Measurements from ENCODE around the gene ADAMTS17.

Gene ADAMTS17

GRCh38 chr15:100020614-100021013 is 321.2 kb downstream of the ADAMTS17 start:
- H3K4me1 Mint-ChIP-seq, result peaks cover 28% of the 10 kb centered on the region

GRCh38 chr15:100020189-100020588 is 321.6 kb downstream of the ADAMTS17 start:
- Mint-ChIP-seq H3K27me3 (ENCODE audit: low read depth, poor library complexity) (peaks cover 3% of the 10 kb centered on the region), H3K36me3 (ENCODE audit: low read depth) (no peaks in the 10 kb centered on the region), H3K4me1 (peaks cover 28% of the 10 kb centered on the region), H3K9me3 (peaks cover 7% of the 10 kb centered on the region), H3K4me3 (no peak overlapping the region), H3K27ac (no peak overlapping the region)
- DNase-seq, result peak; percentile 38
- TF ChIP-seq, protein P1, sequence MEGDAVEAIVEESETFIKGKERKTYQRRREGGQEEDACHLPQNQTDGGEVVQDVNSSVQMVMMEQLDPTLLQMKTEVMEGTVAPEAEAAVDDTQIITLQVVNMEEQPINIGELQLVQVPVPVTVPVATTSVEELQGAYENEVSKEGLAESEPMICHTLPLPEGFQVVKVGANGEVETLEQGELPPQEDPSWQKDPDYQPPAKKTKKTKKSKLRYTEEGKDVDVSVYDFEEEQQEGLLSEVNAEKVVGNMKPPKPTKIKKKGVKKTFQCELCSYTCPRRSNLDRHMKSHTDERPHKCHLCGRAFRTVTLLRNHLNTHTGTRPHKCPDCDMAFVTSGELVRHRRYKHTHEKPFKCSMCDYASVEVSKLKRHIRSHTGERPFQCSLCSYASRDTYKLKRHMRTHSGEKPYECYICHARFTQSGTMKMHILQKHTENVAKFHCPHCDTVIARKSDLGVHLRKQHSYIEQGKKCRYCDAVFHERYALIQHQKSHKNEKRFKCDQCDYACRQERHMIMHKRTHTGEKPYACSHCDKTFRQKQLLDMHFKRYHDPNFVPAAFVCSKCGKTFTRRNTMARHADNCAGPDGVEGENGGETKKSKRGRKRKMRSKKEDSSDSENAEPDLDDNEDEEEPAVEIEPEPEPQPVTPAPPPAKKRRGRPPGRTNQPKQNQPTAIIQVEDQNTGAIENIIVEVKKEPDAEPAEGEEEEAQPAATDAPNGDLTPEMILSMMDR (IDR thresholded peaks at IDR 0.05), result no peak

More at GRCh38 chr15:100020614-100021013, 321.2 kb downstream of the ADAMTS17 start:
- peaks cover 7% of the 10 kb centered on the region for H3K9me3 Mint-ChIP-seq
- no peak for DNase-seq
- no peaks in the 10 kb centered on the region for H3K36me3 Mint-ChIP-seq (ENCODE audit: low read depth)
- no peak overlapping the region for H3K27ac Mint-ChIP-seq
- no peak overlapping the region for H3K4me3 Mint-ChIP-seq
- TF ChIP-seq, protein P1 (IDR thresholded peaks at IDR 0.05), result no peak
- peaks cover 3% of the 10 kb centered on the region for H3K27me3 Mint-ChIP-seq (ENCODE audit: low read depth, poor library complexity)

DNA sequence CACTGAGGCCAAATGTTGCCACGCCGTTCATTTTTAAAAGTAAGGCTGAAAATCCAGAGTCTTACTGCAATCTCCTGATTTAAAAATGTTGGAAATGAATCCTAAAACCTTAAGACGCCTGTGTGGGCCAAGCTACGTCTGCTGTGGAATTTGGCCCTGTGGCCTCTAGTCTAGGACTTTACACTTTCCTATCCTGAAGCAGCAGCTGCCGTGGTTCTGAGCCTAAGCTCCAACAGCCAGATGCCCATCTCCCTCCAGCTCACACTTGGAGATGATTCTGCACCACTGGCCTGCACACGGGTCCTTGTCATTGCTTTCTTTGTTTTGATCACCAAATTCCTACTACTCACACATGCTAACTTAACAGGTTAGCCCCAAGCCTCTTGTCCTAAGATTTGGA is 322.2 kb downstream of the ADAMTS17 start:
- H3K36me3 Mint-ChIP-seq (ENCODE audit: low read depth), result no peaks in the 10 kb centered on the region
- TF ChIP-seq, protein P1 (IDR thresholded peaks at IDR 0.05), result no peak
- H3K27ac Mint-ChIP-seq, result no peak overlapping the region
- peaks cover under 1% of the 10 kb centered on the region for H3K27me3 Mint-ChIP-seq (ENCODE audit: low read depth, poor library complexity)
- no peak overlapping the region for H3K4me3 Mint-ChIP-seq
- peaks cover 28% of the 10 kb centered on the region for H3K4me1 Mint-ChIP-seq
- peaks cover 7% of the 10 kb centered on the region for H3K9me3 Mint-ChIP-seq
- DNase-seq, result no peak

- Mint-ChIP-seq H3K36me3 (ENCODE audit: low read depth) (no peaks in the 10 kb centered on the region), H3K4me1 (peaks cover 28% of the 10 kb centered on the region)
These were observed 323.6 kb downstream of the ADAMTS17 start for GRCh38 chr15:100018191-100018590.

GRCh38 chr15:100017140-100017539 is 324.6 kb downstream of the ADAMTS17 start:
- H3K27ac Mint-ChIP-seq, result no peak overlapping the region
- TF ChIP-seq, protein P1 (IDR thresholded peaks at IDR 0.05), result no peak
- peaks cover 3% of the 10 kb centered on the region for H3K27me3 Mint-ChIP-seq (ENCODE audit: low read depth, poor library complexity)
- no peak for DNase-seq
- peaks cover 26% of the 10 kb centered on the region for H3K4me1 Mint-ChIP-seq
- peaks cover 18% of the 10 kb centered on the region for H3K9me3 Mint-ChIP-seq
- H3K4me3 Mint-ChIP-seq, result no peak overlapping the region
- no peaks in the 10 kb centered on the region for H3K36me3 Mint-ChIP-seq (ENCODE audit: low read depth)

More at GRCh38 chr15:100018191-100018590, 323.6 kb downstream of the ADAMTS17 start:
- no peaks in the 10 kb centered on the region for H3K27me3 Mint-ChIP-seq (ENCODE audit: low read depth, poor library complexity)
- TF ChIP-seq, protein P1 (IDR thresholded peaks at IDR 0.05), result no peak
- H3K27ac Mint-ChIP-seq, result peak overlapping the region; percentile 17
- H3K9me3 Mint-ChIP-seq, result peaks cover 8% of the 10 kb centered on the region
- no peak overlapping the region for H3K4me3 Mint-ChIP-seq
- no peak for DNase-seq

DNA sequence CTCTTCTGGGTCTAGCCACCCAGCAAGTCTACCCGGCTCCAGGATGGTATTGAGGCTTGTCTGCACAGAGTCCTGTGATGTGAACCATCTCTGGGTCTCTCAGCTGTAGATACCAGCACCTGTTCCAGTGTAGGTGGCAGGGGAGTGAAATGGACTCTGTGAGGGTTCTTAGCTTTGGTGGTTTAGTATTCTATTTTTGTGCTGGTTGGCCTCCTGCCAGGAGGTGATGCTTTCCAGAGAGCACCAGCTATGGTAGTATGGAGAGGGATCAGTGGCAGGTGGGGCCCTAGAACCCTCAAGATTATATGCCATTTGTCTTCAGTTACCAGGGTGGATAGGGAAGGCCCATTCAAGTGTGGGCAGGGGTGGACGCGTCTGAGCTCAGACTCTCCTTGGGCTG is 325.1 kb downstream of the ADAMTS17 start:
- no peak for DNase-seq
- no peaks in the 10 kb centered on the region for H3K36me3 Mint-ChIP-seq (ENCODE audit: low read depth)
- no peak overlapping the region for H3K4me3 Mint-ChIP-seq
- H3K27me3 Mint-ChIP-seq (ENCODE audit: low read depth, poor library complexity), result peaks cover 4% of the 10 kb centered on the region
- H3K27ac Mint-ChIP-seq, result no peak overlapping the region
- peaks cover 21% of the 10 kb centered on the region for H3K4me1 Mint-ChIP-seq
- TF ChIP-seq, protein P1 (IDR thresholded peaks at IDR 0.05), result no peak
- peaks cover 21% of the 10 kb centered on the region for H3K9me3 Mint-ChIP-seq
